Gastroesophageal sphincter (tissue), 3 donors: ENCODE results near the gene PAQR3.

Source experiments
- POLR2A ChIP-seq, 2 donors: fragments of 450-650 bp; IDR thresholded peaks; one replicate each; pipeline ENCODE4 v1.6.1; 2017; ENCODE audit warnings: antibody characterized with exemption in 2 of 2, mild to moderate bottlenecking in 2 of 2, moderate library complexity in 1 of 2
- POLR2AphosphoS5 ChIP-seq: sonication (generic); formaldehyde crosslinking; IDR thresholded peaks from one replicate; pipeline ENCODE4 v1.6.1; 2017; ENCODE audit warnings: antibody characterized with exemption
- TF ChIP-seq, protein P1 (sequence below), 4 experiments: fragments of 200-600 bp in 2 of 4; fragments of 450-650 bp in 2 of 4; sonication (generic) in 1 of 4; IDR thresholded peaks; one replicate each; pipeline ENCODE4 v1.5.1; 2017 to 2019; ENCODE audit warnings: antibody characterized with exemption in 4 of 4, mild to moderate bottlenecking in 2 of 4, moderate library complexity in 2 of 4

GRCh38 chr4:78949735-78950134 lies 10.5 kb upstream of the PAQR3 start:
- TF ChIP-seq, protein P1, sequence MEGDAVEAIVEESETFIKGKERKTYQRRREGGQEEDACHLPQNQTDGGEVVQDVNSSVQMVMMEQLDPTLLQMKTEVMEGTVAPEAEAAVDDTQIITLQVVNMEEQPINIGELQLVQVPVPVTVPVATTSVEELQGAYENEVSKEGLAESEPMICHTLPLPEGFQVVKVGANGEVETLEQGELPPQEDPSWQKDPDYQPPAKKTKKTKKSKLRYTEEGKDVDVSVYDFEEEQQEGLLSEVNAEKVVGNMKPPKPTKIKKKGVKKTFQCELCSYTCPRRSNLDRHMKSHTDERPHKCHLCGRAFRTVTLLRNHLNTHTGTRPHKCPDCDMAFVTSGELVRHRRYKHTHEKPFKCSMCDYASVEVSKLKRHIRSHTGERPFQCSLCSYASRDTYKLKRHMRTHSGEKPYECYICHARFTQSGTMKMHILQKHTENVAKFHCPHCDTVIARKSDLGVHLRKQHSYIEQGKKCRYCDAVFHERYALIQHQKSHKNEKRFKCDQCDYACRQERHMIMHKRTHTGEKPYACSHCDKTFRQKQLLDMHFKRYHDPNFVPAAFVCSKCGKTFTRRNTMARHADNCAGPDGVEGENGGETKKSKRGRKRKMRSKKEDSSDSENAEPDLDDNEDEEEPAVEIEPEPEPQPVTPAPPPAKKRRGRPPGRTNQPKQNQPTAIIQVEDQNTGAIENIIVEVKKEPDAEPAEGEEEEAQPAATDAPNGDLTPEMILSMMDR (IDR thresholded peaks at IDR 0.05), result no peak
- no peak for TF ChIP-seq POLR2AphosphoS5
- no peak for TF ChIP-seq POLR2A (IDR thresholded peaks at IDR 0.05)
